Measurements from ENCODE around the gene OGDH. TPM values are rescaled to one million over a fixed set of nuclear protein-coding genes. Genes with fewer than 3 reads are reported as not detected.

The OGDH gene
- total and polyA plus RNA-seq, 2 of the 13 experiments (the other 11 are each of a cell fraction or from before 2014, with no cell fraction given) = 17.4 to 25.4 TPM

DNA sequence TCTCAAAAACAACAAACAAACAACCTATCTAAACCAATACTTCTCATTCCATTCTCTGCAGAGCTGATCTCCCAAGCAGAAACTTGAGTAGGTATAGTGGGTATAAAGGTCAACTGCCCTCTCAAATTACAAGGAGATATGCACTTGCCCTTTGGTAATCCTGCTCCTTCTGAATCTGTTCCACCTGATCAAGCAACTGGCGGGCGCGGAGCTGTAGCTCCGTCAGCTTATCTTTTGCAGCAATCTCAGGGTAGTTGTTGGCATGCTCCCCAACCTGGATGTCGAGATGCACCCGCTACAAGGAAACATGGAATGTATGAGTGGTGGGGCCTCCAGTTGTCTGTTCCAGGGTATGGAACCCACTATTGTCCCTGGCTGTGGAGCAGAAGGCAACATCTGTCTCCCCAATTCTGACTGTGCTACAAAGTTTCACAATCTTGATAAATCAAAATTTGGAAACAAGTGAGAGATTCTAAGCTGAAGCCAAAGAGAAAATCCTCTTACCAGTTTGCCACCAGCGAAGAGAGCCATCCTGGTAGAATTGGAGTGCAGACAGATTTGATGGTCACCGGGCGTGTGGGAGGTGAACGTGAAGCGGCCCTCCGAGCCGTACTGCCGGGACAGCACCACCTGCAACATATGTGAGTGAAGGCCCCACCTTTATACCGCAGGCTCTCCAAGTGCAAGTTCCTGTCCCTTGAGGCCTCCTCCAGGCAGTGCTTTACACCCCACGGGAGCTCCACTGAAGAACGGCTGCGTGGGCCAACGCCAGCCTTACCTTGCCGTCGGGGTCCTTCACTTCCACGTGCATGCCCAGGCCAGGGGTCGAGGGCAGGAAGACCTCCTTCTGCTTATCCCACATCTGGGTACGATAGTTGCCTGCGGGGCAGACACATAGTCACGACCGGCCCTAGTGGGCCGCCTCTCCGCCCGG lies 25.2 kb upstream of the OGDH start (continued):
- no peak for TF ChIP-seq SMAD3 (CRISPR knock-in tag; IDR thresholded peaks at IDR 0.05)
- no peak for TF ChIP-seq ZBTB8A (CRISPR knock-in tag; IDR thresholded peaks at IDR 0.05; ENCODE audit: borderline replicate concordance, low read depth)
- peak; percentile 79; the same call in 1 of the 2 replicates for TF ChIP-seq ZNF777 (CRISPR knock-in tag; IDR thresholded peaks at IDR 0.05)
- TF ChIP-seq ZSCAN31 (CRISPR knock-in tag; IDR thresholded peaks at IDR 0.05; ENCODE audit: low read depth) = no peak
- peak; percentile 56; the same call in 1 of the 2 replicates for TF ChIP-seq CCDC6 (CRISPR knock-in tag; IDR thresholded peaks at IDR 0.05)
- TF ChIP-seq ZSCAN25 (CRISPR knock-in tag; IDR thresholded peaks at IDR 0.05) = peak; percentile 9; the same call in 1 of the 2 replicates
- TF ChIP-seq, protein P1, sequence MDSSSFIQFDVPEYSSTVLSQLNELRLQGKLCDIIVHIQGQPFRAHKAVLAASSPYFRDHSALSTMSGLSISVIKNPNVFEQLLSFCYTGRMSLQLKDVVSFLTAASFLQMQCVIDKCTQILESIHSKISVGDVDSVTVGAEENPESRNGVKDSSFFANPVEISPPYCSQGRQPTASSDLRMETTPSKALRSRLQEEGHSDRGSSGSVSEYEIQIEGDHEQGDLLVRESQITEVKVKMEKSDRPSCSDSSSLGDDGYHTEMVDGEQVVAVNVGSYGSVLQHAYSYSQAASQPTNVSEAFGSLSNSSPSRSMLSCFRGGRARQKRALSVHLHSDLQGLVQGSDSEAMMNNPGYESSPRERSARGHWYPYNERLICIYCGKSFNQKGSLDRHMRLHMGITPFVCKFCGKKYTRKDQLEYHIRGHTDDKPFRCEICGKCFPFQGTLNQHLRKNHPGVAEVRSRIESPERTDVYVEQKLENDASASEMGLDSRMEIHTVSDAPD (CRISPR knock-in tag; IDR thresholded peaks at IDR 0.05) = no peak
- 0 out of 2 replicates have a peak, but pooled peaks have one; percentile 41 for TF ChIP-seq NFATC3 (CRISPR knock-in tag; IDR thresholded peaks at IDR 0.05)
- 0 out of 2 replicates have a peak, but pooled peaks have one; percentile 51 for TF ChIP-seq GLI4 (CRISPR knock-in tag; IDR thresholded peaks at IDR 0.05; ENCODE audit: borderline replicate concordance)
- TF ChIP-seq ZMAT3 (CRISPR knock-in tag; conservative IDR thresholded peaks at IDR 0.05) = no peak
- TF ChIP-seq ZNF883 (CRISPR knock-in tag; IDR thresholded peaks at IDR 0.05; ENCODE audit: not compliant biosample characterization) = peak; percentile 50
- TF ChIP-seq ZFP62 (CRISPR knock-in tag; IDR thresholded peaks at IDR 0.05) = no peak
- TF ChIP-seq, protein P2, sequence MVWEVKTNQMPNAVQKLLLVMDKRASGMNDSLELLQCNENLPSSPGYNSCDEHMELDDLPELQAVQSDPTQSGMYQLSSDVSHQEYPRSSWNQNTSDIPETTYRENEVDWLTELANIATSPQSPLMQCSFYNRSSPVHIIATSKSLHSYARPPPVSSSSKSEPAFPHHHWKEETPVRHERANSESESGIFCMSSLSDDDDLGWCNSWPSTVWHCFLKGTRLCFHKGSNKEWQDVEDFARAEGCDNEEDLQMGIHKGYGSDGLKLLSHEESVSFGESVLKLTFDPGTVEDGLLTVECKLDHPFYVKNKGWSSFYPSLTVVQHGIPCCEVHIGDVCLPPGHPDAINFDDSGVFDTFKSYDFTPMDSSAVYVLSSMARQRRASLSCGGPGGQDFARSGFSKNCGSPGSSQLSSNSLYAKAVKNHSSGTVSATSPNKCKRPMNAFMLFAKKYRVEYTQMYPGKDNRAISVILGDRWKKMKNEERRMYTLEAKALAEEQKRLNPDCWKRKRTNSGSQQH (CRISPR knock-in tag; IDR thresholded peaks at IDR 0.05; ENCODE audit: low read depth) = no peak
- 0 out of 2 replicates have a peak, but pooled peaks have one; percentile 1 for TF ChIP-seq ZSCAN21 (CRISPR knock-in tag; IDR thresholded peaks at IDR 0.05; ENCODE audit: borderline replicate concordance)
- TF ChIP-seq THAP8 (CRISPR knock-in tag; IDR thresholded peaks at IDR 0.05; ENCODE audit: borderline replicate concordance) = 0 out of 2 replicates have a peak, but pooled peaks have one; percentile 57
- 0 out of 2 replicates have a peak, but pooled peaks have one; percentile 9 for TF ChIP-seq SALL2 (CRISPR knock-in tag; IDR thresholded peaks at IDR 0.05)
- peak; percentile 48; the same call in 1 of the 2 replicates for TF ChIP-seq HOXA9 (CRISPR knock-in tag; IDR thresholded peaks at IDR 0.05; ENCODE audit: borderline replicate concordance)
- 0 out of 2 replicates have a peak, but pooled peaks have one; percentile 45 for TF ChIP-seq ZNF33B (CRISPR knock-in tag; IDR thresholded peaks at IDR 0.05)
- TF ChIP-seq SIN3A (IDR thresholded peaks at IDR 0.05; ENCODE audit: borderline replicate concordance, low read depth, low read length) = 0 out of 2 replicates have a peak, but pooled peaks have one; percentile 24
- TF ChIP-seq ZNF784 (CRISPR knock-in tag; IDR thresholded peaks at IDR 0.05; ENCODE audit: borderline replicate concordance) = 0 out of 2 replicates have a peak, but pooled peaks have one; percentile 39
